C4-2B (cell line): Measurements from ENCODE around the gene SLC24A3.

Experiments used
- CTCF ChIP-seq: fragments of 450-650 bp; conservative IDR thresholded peaks from 2 replicates; pipeline ENCODE4 v1.5.1; 2017; ENCODE audit warnings: mild to moderate bottlenecking
- ZFX ChIP-seq: fragments of 450-650 bp; IDR thresholded peaks from 2 replicates; pipeline ENCODE4 v1.6.1; 2017

DNA sequence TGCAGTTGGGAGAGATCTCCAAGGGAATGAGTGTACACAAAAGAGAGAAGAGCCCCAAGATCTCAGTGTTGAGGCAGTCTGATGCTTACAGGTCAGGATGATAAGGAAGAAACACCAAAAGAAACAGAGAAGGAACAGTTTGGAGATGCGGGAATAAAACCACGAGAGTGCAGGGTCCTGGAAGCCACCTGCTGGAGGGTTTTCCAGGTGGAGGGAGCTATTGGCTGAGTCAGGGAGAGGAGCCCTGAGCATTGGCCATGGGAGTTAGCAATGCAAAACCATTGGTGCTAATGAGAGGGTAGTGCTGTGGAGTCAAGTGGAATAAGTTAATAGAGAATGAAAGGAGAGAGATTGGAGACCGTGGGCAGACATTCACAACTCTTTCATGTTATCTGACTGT, 506.4 kb downstream of the SLC24A3 start:
- no peak for TF ChIP-seq CTCF
- no peak for TF ChIP-seq ZFX
